CD8-positive, alpha-beta memory T cell (primary cell): ENCODE results near the gene LRRC46. TPM values are rescaled to one million over a fixed set of nuclear protein-coding genes. Genes with fewer than 3 reads are reported as not detected.

Source experiments
- CTCF ChIA-PET: fragments of 350-600 bp; sonication (Branson Sonifier 250); formaldehyde crosslinking; loops from one replicate; lab custom pipeline; 2021; ENCODE audit warnings: antibody characterized with exemption; lab: Charles Lee
- POLR2A ChIA-PET: fragments of 350-600 bp; sonication (Branson Sonifier 250); formaldehyde crosslinking; loops from one replicate; lab custom pipeline; 2021; ENCODE audit warnings: antibody characterized with exemption; lab: Charles Lee
- DNase-seq, 5 donors: peaks; one replicate each; pipeline versions ENCODE4 v3.0.0 to v3.0.0-alpha.2; 2020 to 2022; ENCODE audit warnings: mixed read lengths in 1 of 5
- H3K27ac ChIP-seq: one replicate; pipeline ENCODE4 v1.7.0; 2013; ENCODE audit warnings: low read depth, mild to moderate bottlenecking, low read length, moderate library complexity
- H3K27me3 ChIP-seq: 2 replicates; pipeline ENCODE4 v1.7.0; 2013; ENCODE audit warnings: low read length, mild to moderate bottlenecking; ENCODE audit not compliant: insufficient read depth, poor library complexity, severe bottlenecking
- H3K36me3 ChIP-seq: 2 replicates; pipeline ENCODE4 v1.7.0; 2013; ENCODE audit warnings: mild to moderate bottlenecking, low read length, moderate library complexity; ENCODE audit not compliant: insufficient read depth
- H3K4me1 ChIP-seq: 2 replicates; pipeline ENCODE4 v1.7.0; 2013; ENCODE audit warnings: mild to moderate bottlenecking, low read length, moderate library complexity; ENCODE audit not compliant: insufficient read depth
- H3K4me3 ChIP-seq: 2 replicates; pipeline ENCODE4 v1.7.0; 2013; ENCODE audit warnings: mild to moderate bottlenecking, low read length
- H3K9me3 ChIP-seq: 2 replicates; pipeline ENCODE4 v1.7.0; 2013; ENCODE audit warnings: mild to moderate bottlenecking, low read length
- H3K27ac Mint-ChIP-seq, 8 donors: one replicate each; pipeline ENCODE4 v1.8.0; 2020 to 2021; ENCODE audit warnings: mixed read lengths in 8 of 8, mild to moderate bottlenecking in 6 of 8, inconsistent platforms in 3 of 8, moderate library complexity in 3 of 8
- H3K27me3 Mint-ChIP-seq, 2 donors: one replicate each; pipeline ENCODE4 v1.8.0; 2020 to 2021; ENCODE audit warnings: mixed read lengths in 2 of 2, mild to moderate bottlenecking in 1 of 2, moderate library complexity in 1 of 2
- H3K36me3 Mint-ChIP-seq, 3 donors: one replicate each; pipeline ENCODE4 v1.8.0; 2020 to 2021; ENCODE audit warnings: mixed read lengths in 3 of 3, inconsistent platforms in 1 of 3, mild to moderate bottlenecking in 1 of 3
- H3K4me1 Mint-ChIP-seq, 3 donors: one replicate each; pipeline ENCODE4 v1.8.0; 2020 to 2021; ENCODE audit warnings: mixed read lengths in 3 of 3, inconsistent platforms in 1 of 3, mild to moderate bottlenecking in 1 of 3
- H3K4me3 Mint-ChIP-seq, 7 donors: one replicate each; pipeline ENCODE4 v1.8.0; 2020 to 2021; ENCODE audit warnings: mixed read lengths in 7 of 7, mild to moderate bottlenecking in 6 of 7, moderate library complexity in 4 of 7, inconsistent platforms in 2 of 7
- H3K9me3 Mint-ChIP-seq, 5 donors: one replicate each; pipeline ENCODE4 v1.8.0; 2020 to 2022; ENCODE audit warnings: mixed read lengths in 5 of 5, mild to moderate bottlenecking in 3 of 5, moderate library complexity in 2 of 5, inconsistent platforms in 1 of 5
- polyA plus RNA-seq: library from polyadenylated mRNA; unstranded; fragments of 300-500 nt; fragmentation: Illumina TruSeq; gene quantifications from one replicate; pipeline ENCODE4 v1.2.3, GENCODE V29; 2021
- total RNA-seq, 2 experiments: library from RNA; stranded (reverse); gene quantifications; one replicate each; pipeline ENCODE4 v1.2.3, GENCODE V29; 2021

Gene LRRC46
- total and polyA plus RNA-seq, 3 experiments from 2014 or later = 0.28 to 0.83 (median 0.49) TPM

GRCh38 chr17:47806026-47806912, 25.2 kb upstream of the LRRC46 start:
- POLR2A ChIA-PET = interaction anchor here (0.6 kb wide), 2 partner anchors 17 to 90 kb away, joined by 3 to 4 read pairs; partner anchors contain the start of gene SP2
- H3K27me3 Mint-ChIP-seq = peaks cover 0 to 1% of the 10 kb centered on the region in 2 donors
- no peak for DNase-seq
- H3K4me3 Mint-ChIP-seq = no peak overlapping the region
- Histone ChIP-seq H3K4me3 (no peak overlapping the region), H3K9me3 (no peaks in the 10 kb centered on the region), H3K4me1 (no peaks in the 10 kb centered on the region), H3K36me3 (peaks cover 7% of the 10 kb centered on the region), H3K27me3 (no peaks in the 10 kb centered on the region), H3K27ac (no peak overlapping the region)
- peak overlapping the region in 2 of 8 donors; percentile 29 to 75 for H3K27ac Mint-ChIP-seq
- H3K9me3 Mint-ChIP-seq = no peaks in the 10 kb centered on the region
- CTCF ChIA-PET = no interaction called here
- peaks cover 14 to 18% (median 14%) of the 10 kb centered on the region in 3 donors for H3K4me1 Mint-ChIP-seq
- H3K36me3 Mint-ChIP-seq = peaks cover 5 to 54% (median 19%) of the 10 kb centered on the region in 3 donors

GRCh38 chr17:47806913-47807255, 24.6 kb upstream of the LRRC46 start:
- ChIA-PET POLR2A (no interaction called here), CTCF (no interaction called here)
- Mint-ChIP-seq H3K36me3 (peaks cover 5 to 61% (median 26%) of the 10 kb centered on the region in 3 donors), H3K9me3 (no peaks in the 10 kb centered on the region), H3K27me3 (peaks cover 0 to 2% of the 10 kb centered on the region in 2 donors), H3K27ac (peak overlapping the region in 3 of 8 donors; percentile 28 to 75 (median 29)), H3K4me1 (peaks cover 19 to 24% (median 21%) of the 10 kb centered on the region in 3 donors), H3K4me3 (no peak overlapping the region)
- H3K27me3 ChIP-seq = no peaks in the 10 kb centered on the region
- peaks cover 7% of the 10 kb centered on the region for H3K36me3 ChIP-seq
- no peaks in the 10 kb centered on the region for H3K4me1 ChIP-seq
- DNase-seq = no peak
- H3K9me3 ChIP-seq = no peaks in the 10 kb centered on the region
- H3K27ac ChIP-seq = no peak overlapping the region
- H3K4me3 ChIP-seq = no peak overlapping the region

- Mint-ChIP-seq H3K4me1 (peaks cover 21 to 25% (median 21%) of the 10 kb centered on the region in 3 donors), H3K36me3 (peaks cover 5 to 66% (median 27%) of the 10 kb centered on the region in 3 donors), H3K27ac (peak overlapping the region in 3 of 8 donors; percentile 50 to 78 (median 52)), H3K9me3 (no peaks in the 10 kb centered on the region), H3K4me3 (no peak overlapping the region), H3K27me3 (peaks cover 0 to 2% of the 10 kb centered on the region in 2 donors)
- Histone ChIP-seq H3K9me3 (no peaks in the 10 kb centered on the region), H3K4me3 (no peak overlapping the region), H3K27me3 (no peaks in the 10 kb centered on the region), H3K27ac (no peak overlapping the region), H3K36me3 (peaks cover 7% of the 10 kb centered on the region), H3K4me1 (no peaks in the 10 kb centered on the region)
- CTCF ChIA-PET = no interaction called here
- no peak for DNase-seq
- POLR2A ChIA-PET = no interaction called here
Measured at GRCh38 chr17:47807421-47807820, 24.0 kb upstream of the LRRC46 start.

- no peak for DNase-seq
- no peaks in the 10 kb centered on the region for H3K4me1 ChIP-seq
- H3K27me3 Mint-ChIP-seq = peaks cover 0 to 2% of the 10 kb centered on the region in 2 donors
- H3K9me3 ChIP-seq = no peaks in the 10 kb centered on the region
- peak overlapping the region in 4 of 8 donors; percentile 23 to 60 (median 58) for H3K27ac Mint-ChIP-seq
- H3K4me3 Mint-ChIP-seq = no peak overlapping the region
- peaks cover 7% of the 10 kb centered on the region for H3K36me3 ChIP-seq
- H3K4me1 Mint-ChIP-seq = peaks cover 21 to 29% (median 22%) of the 10 kb centered on the region in 3 donors
- no peak overlapping the region for H3K27ac ChIP-seq
- H3K4me3 ChIP-seq = no peak overlapping the region
- peaks cover 5 to 74% (median 29%) of the 10 kb centered on the region in 3 donors for H3K36me3 Mint-ChIP-seq
- ChIA-PET POLR2A (no interaction called here), CTCF (no interaction called here)
- H3K27me3 ChIP-seq = no peaks in the 10 kb centered on the region
- no peaks in the 10 kb centered on the region for H3K9me3 Mint-ChIP-seq
Measured at GRCh38 chr17:47808036-47808829, 23.2 kb upstream of the LRRC46 start.

- no peak overlapping the region for H3K4me3 ChIP-seq
- H3K27ac Mint-ChIP-seq = peak overlapping the region in 3 of 8 donors; percentile 21 to 57 (median 23)
- H3K4me1 Mint-ChIP-seq = peaks cover 21 to 29% (median 22%) of the 10 kb centered on the region in 3 donors
- CTCF ChIA-PET = no interaction called here
- no peak overlapping the region for H3K4me3 Mint-ChIP-seq
- H3K27ac ChIP-seq = no peak overlapping the region
- no peaks in the 10 kb centered on the region for H3K4me1 ChIP-seq
- no peaks in the 10 kb centered on the region for H3K27me3 ChIP-seq
- peaks cover 11% of the 10 kb centered on the region for H3K36me3 ChIP-seq
- H3K9me3 Mint-ChIP-seq = no peaks in the 10 kb centered on the region
- POLR2A ChIA-PET = no interaction called here
- H3K36me3 Mint-ChIP-seq = peaks cover 5 to 79% (median 29%) of the 10 kb centered on the region in 3 donors
- peaks cover 0 to 2% of the 10 kb centered on the region in 2 donors for H3K27me3 Mint-ChIP-seq
- DNase-seq = no peak
- H3K9me3 ChIP-seq = no peaks in the 10 kb centered on the region
Measured at GRCh38 chr17:47808830-47809480, 22.5 kb upstream of the LRRC46 start.

GRCh38 chr17:47810200-47810821, 21.2 kb upstream of the LRRC46 start:
- H3K36me3 ChIP-seq = peaks cover 15% of the 10 kb centered on the region
- peak overlapping the region in 1 of 7 donors; percentile 3 for H3K4me3 Mint-ChIP-seq
- peak overlapping the region; percentile 83 to 94 (median 90) for H3K27ac Mint-ChIP-seq
- H3K27me3 Mint-ChIP-seq = peaks cover 0 to 2% of the 10 kb centered on the region in 2 donors
- DNase-seq = peak in 4 of 5 donors; percentile 26 to 72 (median 44)
- no peaks in the 10 kb centered on the region for H3K9me3 ChIP-seq
- peaks cover 21 to 29% (median 22%) of the 10 kb centered on the region in 3 donors for H3K4me1 Mint-ChIP-seq
- H3K27me3 ChIP-seq = no peaks in the 10 kb centered on the region
- CTCF ChIA-PET = no interaction called here
- H3K36me3 Mint-ChIP-seq = peaks cover 6 to 89% (median 32%) of the 10 kb centered on the region in 3 donors
- H3K4me3 ChIP-seq = no peak overlapping the region
- POLR2A ChIA-PET = no interaction called here
- H3K9me3 Mint-ChIP-seq = no peaks in the 10 kb centered on the region
- peak overlapping the region; percentile 59 for H3K27ac ChIP-seq
- H3K4me1 ChIP-seq = no peaks in the 10 kb centered on the region

- ChIA-PET CTCF (no interaction called here), POLR2A (interaction anchor here (0.7 kb wide), 1 partner anchor 137 kb away, joined by 3 read pairs; no protein-coding TSS in a partner anchor)
- no peaks in the 10 kb centered on the region for H3K9me3 Mint-ChIP-seq
- H3K27ac Mint-ChIP-seq = peak overlapping the region; percentile 89 to 94 (median 92)
- H3K4me3 Mint-ChIP-seq = peak overlapping the region in 1 of 7 donors; percentile 20
- no peaks in the 10 kb centered on the region for H3K9me3 ChIP-seq
- no peaks in the 10 kb centered on the region for H3K27me3 ChIP-seq
- no peaks in the 10 kb centered on the region for H3K4me1 ChIP-seq
- H3K27ac ChIP-seq = peak overlapping the region; percentile 59
- peaks cover 0 to 2% of the 10 kb centered on the region in 2 donors for H3K27me3 Mint-ChIP-seq
- peak in 1 of 5 donors; percentile 25 for DNase-seq
- no peak overlapping the region for H3K4me3 ChIP-seq
- H3K36me3 ChIP-seq = peaks cover 22% of the 10 kb centered on the region
- peaks cover 21 to 29% (median 22%) of the 10 kb centered on the region in 3 donors for H3K4me1 Mint-ChIP-seq
- H3K36me3 Mint-ChIP-seq = peaks cover 9 to 93% (median 32%) of the 10 kb centered on the region in 3 donors
Measured at GRCh38 chr17:47810901-47811635, 20.4 kb upstream of the LRRC46 start.
